ENCODE results near the gene GALNT18.
"Not testable (repeated sequence)": the region's sequence is repeated elsewhere in the genome, so short reads cannot be mapped to it uniquely, and the experiment has no call there.

GALNT18 gene

GRCh38 chr11:11366793-11367192 lies 255.0 kb downstream of the GALNT18 start:
- Histone ChIP-seq H3K27me3 (ENCODE audit: control insufficient read depth, insufficient read depth, low read length) (no peaks in the 10 kb centered on the region), H3K36me3 (ENCODE audit: control insufficient read depth, insufficient read depth, low read length) (no peaks in the 10 kb centered on the region), H3K9ac (ENCODE audit: low read length) (no peak overlapping the region), H3K9me3 (ENCODE audit: control insufficient read depth, insufficient read depth, low read depth, low read length) (no peaks in the 10 kb centered on the region), H3K4me3 (ENCODE audit: low read depth, low read length) (no peak overlapping the region), H3K4me1 (ENCODE audit: control insufficient read depth, insufficient read depth, low read length) (peaks cover 5% of the 10 kb centered on the region), H3K27ac (ENCODE audit: low read depth, low read length) (no peak overlapping the region)

GRCh38 chr11:11363674-11364073 lies 258.1 kb downstream of the GALNT18 start:
- Histone ChIP-seq H3K27ac (ENCODE audit: low read depth, low read length) (no peak overlapping the region), H3K36me3 (ENCODE audit: control insufficient read depth, insufficient read depth, low read length) (no peaks in the 10 kb centered on the region)

GRCh38 chr11:11359611-11360010 lies 262.2 kb downstream of the GALNT18 start:
- H3K27me3 ChIP-seq (ENCODE audit: control insufficient read depth, insufficient read depth, low read length) = no peaks in the 10 kb centered on the region
- peaks cover 5% of the 10 kb centered on the region; the same call in 1 of the 2 replicates for H3K4me1 ChIP-seq (ENCODE audit: control insufficient read depth, insufficient read depth, low read length)
- no peak overlapping the region for H3K9ac ChIP-seq (ENCODE audit: low read length)
- no peaks in the 10 kb centered on the region for H3K9me3 ChIP-seq (ENCODE audit: control insufficient read depth, insufficient read depth, low read depth, low read length)
- no peak overlapping the region for H3K27ac ChIP-seq (ENCODE audit: low read depth, low read length)
- H3K4me3 ChIP-seq (ENCODE audit: low read depth, low read length) = no peak overlapping the region
- H3K36me3 ChIP-seq (ENCODE audit: control insufficient read depth, insufficient read depth, low read length) = no peaks in the 10 kb centered on the region

More at GRCh38 chr11:11363674-11364073, 258.1 kb downstream of the GALNT18 start:
- H3K9me3 ChIP-seq (ENCODE audit: control insufficient read depth, insufficient read depth, low read depth, low read length) = no peaks in the 10 kb centered on the region
- no peak overlapping the region for H3K4me3 ChIP-seq (ENCODE audit: low read depth, low read length)
- peaks cover 5% of the 10 kb centered on the region; the same call in 1 of the 2 replicates for H3K4me1 ChIP-seq (ENCODE audit: control insufficient read depth, insufficient read depth, low read length)
- no peak overlapping the region for H3K9ac ChIP-seq (ENCODE audit: low read length)
- H3K27me3 ChIP-seq (ENCODE audit: control insufficient read depth, insufficient read depth, low read length) = no peaks in the 10 kb centered on the region

GRCh38 chr11:11356842-11357241 lies 265.0 kb downstream of the GALNT18 start:
- no peaks in the 10 kb centered on the region for H3K36me3 ChIP-seq (ENCODE audit: control insufficient read depth, insufficient read depth, low read length)
- no peak overlapping the region for H3K27ac ChIP-seq (ENCODE audit: low read depth, low read length)
- no peak overlapping the region for H3K4me3 ChIP-seq (ENCODE audit: low read depth, low read length)
- H3K9ac ChIP-seq (ENCODE audit: low read length) = no peak overlapping the region
- no peaks in the 10 kb centered on the region for H3K27me3 ChIP-seq (ENCODE audit: control insufficient read depth, insufficient read depth, low read length)
- H3K4me1 ChIP-seq (ENCODE audit: control insufficient read depth, insufficient read depth, low read length) = no peaks in the 10 kb centered on the region; the same call in 1 of the 2 replicates
- H3K9me3 ChIP-seq (ENCODE audit: control insufficient read depth, insufficient read depth, low read depth, low read length) = no peaks in the 10 kb centered on the region

GRCh38 chr11:11352878-11353277 lies 268.9 kb downstream of the GALNT18 start, which contains the start of gene CSNK2A3:
TSS of gene CSNK2A3 (minus strand) at chr11:11353250. CDS start at chr11:11353119, 131 bp downstream.
- not testable (repeated sequence) for H3K9me3 ChIP-seq (ENCODE audit: control insufficient read depth, insufficient read depth, low read depth, low read length); H3K9ac ChIP-seq (ENCODE audit: low read length); H3K4me3 ChIP-seq (ENCODE audit: low read depth, low read length); H3K27me3 ChIP-seq (ENCODE audit: control insufficient read depth, insufficient read depth, low read length); H3K4me1 ChIP-seq (ENCODE audit: control insufficient read depth, insufficient read depth, low read length); H3K27ac ChIP-seq (ENCODE audit: low read depth, low read length); H3K36me3 ChIP-seq (ENCODE audit: control insufficient read depth, insufficient read depth, low read length)

- H3K27me3 ChIP-seq (ENCODE audit: control insufficient read depth, insufficient read depth, low read length); H3K4me1 ChIP-seq (ENCODE audit: control insufficient read depth, insufficient read depth, low read length); H3K36me3 ChIP-seq (ENCODE audit: control insufficient read depth, insufficient read depth, low read length); H3K27ac ChIP-seq (ENCODE audit: low read depth, low read length); H3K4me3 ChIP-seq (ENCODE audit: low read depth, low read length); H3K9ac ChIP-seq (ENCODE audit: low read length); H3K9me3 ChIP-seq (ENCODE audit: control insufficient read depth, insufficient read depth, low read depth, low read length): not testable (repeated sequence)
Observed at GRCh38 chr11:11351851-11352250, 270.0 kb downstream of the GALNT18 start.

- H3K36me3 ChIP-seq (ENCODE audit: control insufficient read depth, insufficient read depth, low read length) = no peaks in the 10 kb centered on the region
- H3K27ac ChIP-seq (ENCODE audit: low read depth, low read length) = no peak overlapping the region
- H3K9ac ChIP-seq (ENCODE audit: low read length) = no peak overlapping the region
- no peaks in the 10 kb centered on the region for H3K27me3 ChIP-seq (ENCODE audit: control insufficient read depth, insufficient read depth, low read length)
- H3K9me3 ChIP-seq (ENCODE audit: control insufficient read depth, insufficient read depth, low read depth, low read length) = no peaks in the 10 kb centered on the region
- no peak overlapping the region for H3K4me3 ChIP-seq (ENCODE audit: low read depth, low read length)
- no peaks in the 10 kb centered on the region; the same call in 1 of the 2 replicates for H3K4me1 ChIP-seq (ENCODE audit: control insufficient read depth, insufficient read depth, low read length)
Observed at GRCh38 chr11:11351042-11351586, 270.7 kb downstream of the GALNT18 start.

GRCh38 chr11:11349870-11350337 lies 271.9 kb downstream of the GALNT18 start:
- Histone ChIP-seq H3K9me3 (ENCODE audit: control insufficient read depth, insufficient read depth, low read depth, low read length) (no peaks in the 10 kb centered on the region), H3K27ac (ENCODE audit: low read depth, low read length) (no peak overlapping the region), H3K4me3 (ENCODE audit: low read depth, low read length) (no peak overlapping the region), H3K27me3 (ENCODE audit: control insufficient read depth, insufficient read depth, low read length) (no peaks in the 10 kb centered on the region), H3K36me3 (ENCODE audit: control insufficient read depth, insufficient read depth, low read length) (no peaks in the 10 kb centered on the region), H3K4me1 (ENCODE audit: control insufficient read depth, insufficient read depth, low read length) (no peaks in the 10 kb centered on the region; the same call in 1 of the 2 replicates), H3K9ac (ENCODE audit: low read length) (no peak overlapping the region)

- Histone ChIP-seq H3K4me1 (ENCODE audit: control insufficient read depth, insufficient read depth, low read length) (no peaks in the 10 kb centered on the region; the same call in 1 of the 2 replicates), H3K9me3 (ENCODE audit: control insufficient read depth, insufficient read depth, low read depth, low read length) (no peaks in the 10 kb centered on the region), H3K27ac (ENCODE audit: low read depth, low read length) (no peak overlapping the region), H3K9ac (ENCODE audit: low read length) (no peak overlapping the region), H3K36me3 (ENCODE audit: control insufficient read depth, insufficient read depth, low read length) (no peaks in the 10 kb centered on the region), H3K27me3 (ENCODE audit: control insufficient read depth, insufficient read depth, low read length) (no peaks in the 10 kb centered on the region), H3K4me3 (ENCODE audit: low read depth, low read length) (no peak overlapping the region)
Observed at GRCh38 chr11:11349106-11349825, 272.5 kb downstream of the GALNT18 start.

- no peak overlapping the region for H3K9ac ChIP-seq (ENCODE audit: low read length)
- H3K4me3 ChIP-seq (ENCODE audit: low read depth, low read length) = no peak overlapping the region
- H3K27me3 ChIP-seq (ENCODE audit: control insufficient read depth, insufficient read depth, low read length) = no peaks in the 10 kb centered on the region
- H3K36me3 ChIP-seq (ENCODE audit: control insufficient read depth, insufficient read depth, low read length) = no peaks in the 10 kb centered on the region
- H3K9me3 ChIP-seq (ENCODE audit: control insufficient read depth, insufficient read depth, low read depth, low read length) = no peaks in the 10 kb centered on the region
- H3K27ac ChIP-seq (ENCODE audit: low read depth, low read length) = no peak overlapping the region
- no peaks in the 10 kb centered on the region; the same call in 1 of the 2 replicates for H3K4me1 ChIP-seq (ENCODE audit: control insufficient read depth, insufficient read depth, low read length)
Observed at GRCh38 chr11:11348303-11348702, 273.5 kb downstream of the GALNT18 start.

GRCh38 chr11:11347592-11347991 lies 274.2 kb downstream of the GALNT18 start:
- H3K4me1 ChIP-seq (ENCODE audit: control insufficient read depth, insufficient read depth, low read length) = no peaks in the 10 kb centered on the region
- H3K27me3 ChIP-seq (ENCODE audit: control insufficient read depth, insufficient read depth, low read length) = no peaks in the 10 kb centered on the region
- no peak overlapping the region for H3K4me3 ChIP-seq (ENCODE audit: low read depth, low read length)
- no peaks in the 10 kb centered on the region for H3K36me3 ChIP-seq (ENCODE audit: control insufficient read depth, insufficient read depth, low read length)
- H3K9me3 ChIP-seq (ENCODE audit: control insufficient read depth, insufficient read depth, low read depth, low read length) = no peaks in the 10 kb centered on the region
- no peak overlapping the region for H3K9ac ChIP-seq (ENCODE audit: low read length)
- no peak overlapping the region for H3K27ac ChIP-seq (ENCODE audit: low read depth, low read length)

Data from HUES6 (cell line).